ENCODE measurements around the gene SLC8A1.

The SLC8A1 gene

GRCh38 chr2:40273734-40274182 lies 178.1 kb downstream of the SLC8A1 start:
- no peak for DNase-seq (ENCODE audit: low read depth)

GRCh38 chr2:40271094-40271493 lies 180.8 kb downstream of the SLC8A1 start:
- no peak for DNase-seq (ENCODE audit: low read depth)

- no peak for DNase-seq (ENCODE audit: low read depth)
These were observed 181.5 kb downstream of the SLC8A1 start for GRCh38 chr2:40270372-40270771.

- no peak for DNase-seq (ENCODE audit: low read depth)
These were observed 183.3 kb downstream of the SLC8A1 start for GRCh38 chr2:40268566-40268965.

GRCh38 chr2:40266201-40266600 lies 185.7 kb downstream of the SLC8A1 start:
- no peak for DNase-seq (ENCODE audit: low read depth)

GRCh38 chr2:40265602-40266001 lies 186.3 kb downstream of the SLC8A1 start:
- DNase-seq (ENCODE audit: low read depth): no peak

- DNase-seq (ENCODE audit: low read depth): no peak
These were observed 190.8 kb downstream of the SLC8A1 start for GRCh38 chr2:40261042-40261441.

- no peak for DNase-seq (ENCODE audit: low read depth)
These were observed 191.5 kb downstream of the SLC8A1 start for GRCh38 chr2:40260437-40260836.

- DNase-seq (ENCODE audit: low read depth): no peak
These were observed 192.0 kb downstream of the SLC8A1 start for GRCh38 chr2:40259900-40260299.

GRCh38 chr2:40258135-40258457 lies 193.8 kb downstream of the SLC8A1 start:
- no peak for DNase-seq (ENCODE audit: low read depth)

GRCh38 chr2:40257340-40258134 lies 194.4 kb downstream of the SLC8A1 start:
- no peak for DNase-seq (ENCODE audit: low read depth)

- no peak for DNase-seq (ENCODE audit: low read depth)
These were observed 195.2 kb downstream of the SLC8A1 start for GRCh38 chr2:40256649-40257048.

- DNase-seq (ENCODE audit: low read depth): no peak
These were observed 195.9 kb downstream of the SLC8A1 start for GRCh38 chr2:40256008-40256407.

- DNase-seq (ENCODE audit: low read depth): no peak
These were observed 196.8 kb downstream of the SLC8A1 start for GRCh38 chr2:40255103-40255502.

- no peak for DNase-seq (ENCODE audit: low read depth)
These were observed 197.3 kb downstream of the SLC8A1 start for GRCh38 chr2:40254611-40255010.

GRCh38 chr2:40251137-40251536 lies 200.8 kb downstream of the SLC8A1 start:
- DNase-seq (ENCODE audit: low read depth): no peak

GRCh38 chr2:40249577-40249976 lies 202.3 kb downstream of the SLC8A1 start:
- no peak for DNase-seq (ENCODE audit: low read depth)

GRCh38 chr2:40248294-40248693 lies 203.6 kb downstream of the SLC8A1 start:
- DNase-seq (ENCODE audit: low read depth): no peak

- DNase-seq (ENCODE audit: low read depth): peak; percentile 57
These were observed 207.2 kb downstream of the SLC8A1 start for GRCh38 chr2:40244675-40245074.

GRCh38 chr2:40244251-40244650 lies 207.6 kb downstream of the SLC8A1 start:
- DNase-seq (ENCODE audit: low read depth): no peak

GRCh38 chr2:40243581-40244187 lies 208.2 kb downstream of the SLC8A1 start:
- peak; percentile 51 for DNase-seq (ENCODE audit: low read depth)

GRCh38 chr2:40242315-40242714 lies 209.6 kb downstream of the SLC8A1 start:
- no peak for DNase-seq (ENCODE audit: low read depth)

- peak; percentile 90 for DNase-seq (ENCODE audit: low read depth)
These were observed 211.8 kb downstream of the SLC8A1 start for GRCh38 chr2:40240070-40240469.
